Astrocyte (in vitro differentiated cells and primary cell): ENCODE data around the gene PI3.

Experiments
- CTCF ChIP-seq: IDR thresholded peaks from 2 replicates; pipeline ENCODE4 v1.5.1; 2011; ENCODE audit warnings: low read depth, mild to moderate bottlenecking, inconsistent platforms, low read length, moderate library complexity; ENCODE audit not compliant: insufficient read depth
- EZH2 ChIP-seq: IDR thresholded peaks from 2 replicates; pipeline ENCODE4 v1.6.1; 2012; ENCODE audit warnings: mild to moderate bottlenecking, low read length, inconsistent platforms; ENCODE audit not compliant: insufficient read depth

- no peak for TF ChIP-seq EZH2
- no peak for TF ChIP-seq CTCF
These were observed 22.3 kb upstream of the PI3 start for GRCh38 chr20:45152405-45152804.
